ENCODE results near the gene NCS1.
A peak's percentile ranks its signal among the peaks of the same experiment; 100 is the strongest.

Gene NCS1
- 0.72 to 15.5 reads per million in 2 donors for total RNA-seq

DNA sequence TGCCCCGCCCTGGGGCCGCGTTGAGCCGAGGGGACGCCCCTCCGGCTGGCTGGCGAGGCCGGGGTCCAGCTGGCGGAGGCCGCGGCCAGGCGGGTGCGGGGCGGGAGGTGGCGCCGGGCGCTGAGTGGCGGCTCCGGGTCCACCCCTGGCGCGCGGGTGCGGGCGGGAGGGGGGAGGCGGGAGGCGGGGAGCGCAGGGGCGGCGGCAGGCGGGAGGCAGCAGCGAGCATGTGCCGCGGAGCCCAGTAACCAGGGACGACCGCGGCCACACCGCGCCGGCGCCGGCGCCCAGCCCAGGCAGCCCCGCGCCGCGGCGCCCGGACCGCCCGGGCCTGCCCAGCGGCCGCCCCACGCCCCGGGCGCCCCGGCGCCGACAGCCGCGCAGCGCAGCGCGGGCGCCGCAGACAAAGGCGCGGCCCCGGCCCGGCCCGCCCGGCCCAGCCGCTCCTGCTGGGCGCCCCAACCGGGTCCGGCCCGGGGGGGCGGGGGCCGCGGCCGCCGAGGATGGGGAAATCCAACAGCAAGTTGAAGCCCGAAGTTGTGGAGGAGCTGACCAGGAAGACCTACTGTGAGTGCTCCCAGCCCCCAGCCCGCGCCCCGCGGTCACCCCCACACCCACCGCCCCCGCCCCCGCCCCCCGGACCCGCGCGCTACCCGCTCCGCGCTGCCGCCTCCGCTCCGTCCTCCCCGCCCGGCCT is at the start of gene NCS1:
Gene NCS1, plus strand, starts transcription at position 244 of the 697 bp plus-strand sequence. Its CDS starts 260 bp downstream, at position 504.
- peak; percentile 26 for DNase-seq

DNA sequence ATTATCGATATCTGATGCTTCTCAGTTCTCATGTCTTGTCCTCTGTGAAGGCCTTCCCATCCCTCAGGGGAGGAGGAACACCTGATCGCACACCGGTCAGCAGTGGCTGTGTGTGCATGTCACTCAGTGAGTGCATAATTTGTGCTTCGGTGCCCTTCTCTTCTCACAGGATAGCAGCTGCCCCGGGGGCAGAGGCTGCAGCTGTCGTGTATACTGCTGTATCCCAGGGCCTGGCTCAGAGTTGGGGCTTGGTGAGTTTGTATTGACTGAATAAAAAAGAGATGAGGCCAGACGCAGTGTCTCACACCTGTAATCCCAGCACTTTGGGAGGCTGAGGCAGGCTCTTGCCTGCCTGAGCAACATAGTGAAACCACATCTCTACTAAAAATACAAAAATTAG is 49.7 kb upstream of the NCS1 start:
- DNase-seq = no peak

DNA sequence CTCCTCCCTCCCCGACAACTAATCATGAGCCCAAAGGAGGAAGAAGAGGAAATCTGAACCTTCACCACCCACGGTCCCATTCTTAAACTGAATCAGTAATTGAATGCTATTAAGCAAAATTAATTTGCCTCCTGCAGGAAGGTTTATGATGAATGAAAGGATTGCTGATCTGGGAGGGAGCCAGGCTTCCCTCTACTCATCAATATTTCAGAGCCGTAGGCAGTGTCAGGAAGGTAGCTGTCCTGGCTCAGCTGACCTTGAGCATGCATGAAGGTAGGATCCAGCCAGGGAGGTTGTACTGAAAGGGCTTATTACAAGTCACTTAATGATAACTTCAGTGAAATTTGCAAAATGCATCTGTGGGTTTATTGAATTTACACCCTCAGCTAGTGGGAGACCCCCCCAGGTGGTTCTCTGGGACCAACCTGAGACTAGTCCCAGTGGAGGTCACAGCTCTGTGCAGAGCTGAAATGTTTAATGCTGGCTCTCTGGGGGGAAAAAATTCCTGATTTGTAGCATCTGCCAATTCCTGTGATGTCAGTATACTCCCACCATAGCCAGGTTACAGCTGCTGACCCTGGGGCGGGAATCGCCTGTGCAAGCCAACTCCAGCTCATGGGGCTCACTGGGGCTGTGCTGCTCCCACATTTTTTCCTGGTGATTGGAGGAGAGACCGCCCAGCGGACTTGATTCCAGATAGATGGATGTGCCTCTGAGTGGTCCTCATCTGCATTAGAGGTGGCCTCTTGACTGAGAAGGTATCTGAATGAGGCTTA is 47.9 kb upstream of the NCS1 start:
- DNase-seq = no peak

DNA sequence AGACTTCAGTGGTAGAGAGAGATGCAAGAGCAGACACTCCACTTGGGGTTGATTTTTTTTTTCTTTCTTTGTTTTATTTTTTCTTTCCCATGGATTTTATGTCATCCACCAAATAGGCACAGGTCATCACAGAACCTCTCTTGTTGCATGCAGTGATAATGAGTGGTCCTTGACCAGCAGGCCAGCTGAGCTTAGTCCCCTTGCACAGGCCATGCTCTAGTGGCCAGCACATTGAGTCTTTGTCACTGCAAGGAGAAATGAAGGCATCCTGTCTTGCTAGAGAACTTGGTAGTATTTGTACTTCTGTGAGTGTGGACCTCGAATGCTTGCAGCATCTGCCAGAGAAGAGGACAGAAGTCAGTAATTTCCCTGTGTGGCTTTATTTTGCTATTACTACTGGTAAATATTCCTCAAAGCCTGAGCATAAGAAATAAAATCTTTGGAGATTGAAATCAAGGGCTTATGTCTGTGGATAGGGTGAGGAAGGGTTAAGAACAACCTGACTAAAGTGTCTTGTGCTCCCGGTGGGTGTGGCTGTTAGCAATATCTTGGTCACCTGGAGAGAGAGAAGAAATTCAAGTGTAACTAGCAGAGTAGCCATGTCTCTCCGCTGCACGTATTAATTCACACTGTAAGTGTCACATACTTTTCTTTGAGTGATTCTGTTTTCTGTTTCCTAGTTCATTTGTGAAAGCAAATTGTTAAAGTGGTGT is 45.3 kb upstream of the NCS1 start:
- DNase-seq = no peak

DNA sequence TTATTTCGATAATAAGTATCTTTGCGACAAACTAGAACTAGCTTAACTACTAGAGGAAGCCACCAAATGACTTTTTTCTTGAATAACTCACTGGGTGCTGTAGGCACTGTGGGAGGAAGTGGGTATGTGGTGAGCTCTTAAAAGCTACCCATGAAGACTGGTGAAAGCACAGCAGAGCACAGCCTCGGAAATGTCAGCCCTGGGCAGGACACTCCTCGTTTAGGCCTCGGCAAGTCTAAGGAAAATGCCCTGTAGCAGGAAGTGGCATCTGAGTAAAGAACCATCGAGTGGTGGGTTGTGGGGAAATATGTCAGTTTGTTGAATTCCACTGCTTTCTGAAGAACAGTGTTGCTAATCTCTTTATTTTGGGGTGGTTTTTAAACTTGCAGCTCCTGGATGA is 44.0 kb upstream of the NCS1 start:
- peak; percentile 62 for DNase-seq

DNA sequence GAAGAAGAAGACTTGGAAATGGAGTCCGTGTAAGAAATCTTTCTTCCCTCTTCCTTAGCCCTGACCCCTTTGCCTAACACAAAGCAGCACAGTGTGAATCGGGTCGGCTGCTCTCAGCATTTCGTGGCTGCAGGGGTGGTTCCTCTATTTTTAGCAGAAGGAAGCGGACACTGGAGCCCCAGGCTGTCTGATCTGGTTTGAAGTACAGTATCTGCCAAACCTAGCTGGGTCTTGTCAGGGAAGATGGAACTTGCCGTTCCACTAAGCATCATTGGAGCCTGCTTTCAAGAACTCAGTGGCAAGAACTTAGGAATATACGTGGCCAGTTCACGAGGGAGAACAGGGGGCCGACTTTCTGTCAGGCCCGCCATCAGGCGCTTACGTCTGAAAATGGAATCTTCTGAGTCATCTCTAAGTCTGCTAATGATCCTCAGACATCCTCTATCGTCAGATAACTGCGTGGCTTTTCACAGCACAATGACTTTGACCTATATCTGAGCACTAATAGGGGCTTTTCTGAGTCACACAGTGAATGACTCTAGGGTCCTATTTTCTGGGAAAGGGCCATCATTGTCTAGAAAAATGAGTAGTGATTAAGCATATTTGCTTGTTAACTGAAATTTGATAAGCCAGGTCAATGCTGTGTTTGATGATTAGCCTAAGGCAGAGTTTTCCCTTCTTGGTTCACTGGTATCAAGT is 43.3 kb upstream of the NCS1 start:
- peak; percentile 43 for DNase-seq

DNA sequence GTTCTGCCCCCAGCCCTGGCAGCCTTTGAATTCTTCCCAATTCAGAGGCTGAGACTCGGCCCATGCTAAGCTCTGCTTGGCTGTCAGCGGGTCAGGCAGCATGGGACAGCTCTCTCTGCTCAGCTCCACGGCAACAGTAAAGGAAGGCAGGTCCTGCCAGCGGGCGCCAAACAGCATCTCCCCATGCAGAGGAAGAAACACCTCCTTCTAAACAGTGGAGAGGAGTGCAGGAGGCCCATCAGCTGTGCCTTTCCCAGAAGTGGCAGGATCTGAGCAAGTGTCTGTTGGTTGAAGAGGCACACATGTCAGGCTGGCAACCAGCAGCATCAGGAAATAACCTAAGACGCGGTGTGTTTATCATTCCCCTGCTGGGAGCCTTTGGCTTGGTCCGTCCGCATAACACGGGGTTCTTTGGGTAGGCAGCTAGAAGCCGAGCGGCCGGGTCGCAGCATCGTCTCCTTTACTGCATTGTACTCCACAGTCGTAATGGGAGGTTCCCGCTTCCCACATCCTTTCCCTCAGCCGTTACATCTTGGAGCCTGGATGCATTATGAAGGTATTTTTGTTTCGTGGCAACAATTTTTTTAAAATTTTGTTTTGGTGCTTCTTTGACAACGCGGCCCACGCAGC is 42.7 kb upstream of the NCS1 start:
- DNase-seq = peak; percentile 16

DNA sequence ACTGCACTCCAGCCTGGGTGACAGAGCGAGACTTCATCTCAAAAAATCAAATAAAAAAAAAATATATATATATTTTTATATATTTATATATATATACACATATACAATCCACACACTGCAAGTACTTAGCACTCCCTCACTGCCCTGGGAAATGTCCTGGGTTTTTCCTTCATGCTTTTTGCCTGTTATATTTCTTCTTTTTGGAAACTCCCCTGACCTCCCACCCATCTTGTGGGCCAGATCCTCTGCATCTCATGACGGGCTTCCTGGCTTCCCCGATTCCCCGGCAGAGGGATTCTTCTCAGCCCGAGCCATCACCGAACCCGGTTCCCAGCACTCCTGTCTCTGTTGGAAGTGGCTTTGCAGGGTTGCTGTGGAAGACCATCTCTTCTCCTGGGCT is 39.5 kb upstream of the NCS1 start:
- no peak for DNase-seq

DNA sequence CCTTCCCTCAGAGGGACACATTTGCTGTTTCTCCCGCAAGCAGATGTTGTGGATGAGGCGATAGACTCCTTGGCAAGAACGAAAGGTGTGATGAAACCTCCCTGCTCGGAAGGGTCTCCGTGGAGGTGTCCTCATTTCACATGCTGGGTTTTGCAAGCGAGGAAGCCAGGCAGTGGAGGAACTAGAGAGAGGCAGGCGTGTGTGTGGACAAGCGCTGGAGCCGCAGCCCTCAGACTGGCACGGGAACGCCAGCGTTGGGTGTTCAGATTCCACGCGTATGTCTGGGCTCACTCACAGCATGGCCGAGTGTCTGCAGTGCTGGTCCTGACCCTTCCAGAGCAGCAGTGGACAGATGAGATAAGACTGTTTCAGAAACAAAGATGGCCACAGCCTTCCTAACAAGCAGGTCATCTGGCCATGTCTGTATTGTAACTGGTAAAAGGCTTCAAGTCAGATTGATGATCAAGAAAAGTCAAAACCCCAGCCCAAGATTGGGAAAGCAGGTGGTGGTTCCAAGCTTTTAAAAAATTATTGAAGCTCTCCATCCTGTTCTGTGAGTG is 35.0 kb upstream of the NCS1 start:
- no peak for DNase-seq

DNA sequence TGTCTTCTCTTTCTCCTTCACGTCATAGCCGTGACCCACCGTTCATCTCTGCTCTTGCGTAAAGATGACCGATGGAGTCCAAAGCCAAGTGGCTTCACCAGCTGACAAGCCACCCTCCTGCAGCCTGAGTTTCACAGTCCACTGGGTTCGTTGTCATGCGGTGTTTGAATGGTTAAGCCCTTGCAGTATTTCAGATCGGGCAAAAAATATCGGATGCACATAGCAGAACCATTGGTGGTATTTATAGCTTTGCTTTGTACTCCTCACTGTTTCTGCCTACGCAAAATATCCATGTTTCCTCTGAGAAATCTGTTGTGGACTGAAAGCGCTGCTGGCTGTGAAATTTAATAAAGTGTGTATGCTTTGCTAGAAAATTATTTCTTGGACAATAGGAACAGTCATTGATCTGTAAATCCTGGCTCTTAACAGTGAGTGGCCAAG is 34.5 kb upstream of the NCS1 start:
- no peak for DNase-seq

DNA sequence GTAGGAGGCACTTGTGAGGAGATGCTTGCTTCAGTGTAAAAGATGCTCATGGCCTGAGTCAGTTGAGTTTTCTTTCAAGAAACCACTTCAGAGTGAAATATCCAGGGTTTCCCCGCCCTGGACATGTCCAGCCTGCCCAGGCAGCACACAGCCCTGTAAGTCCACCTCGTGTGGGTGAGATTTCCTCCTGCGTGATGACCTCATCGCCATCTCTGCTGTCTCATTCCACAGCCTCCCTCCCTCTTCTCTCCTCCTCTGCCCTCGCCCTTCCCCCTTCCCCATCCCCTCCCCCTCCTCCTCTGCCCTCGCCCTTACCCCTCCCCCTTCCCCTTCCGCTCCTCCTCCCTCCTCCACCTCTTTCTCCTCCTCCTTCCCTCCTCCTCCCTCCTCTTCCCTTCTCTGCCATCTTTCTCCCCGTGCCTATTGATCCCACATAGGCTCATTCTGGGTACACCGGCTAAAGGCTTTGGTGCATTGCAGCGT is 34.0 kb upstream of the NCS1 start:
- no peak for DNase-seq

DNA sequence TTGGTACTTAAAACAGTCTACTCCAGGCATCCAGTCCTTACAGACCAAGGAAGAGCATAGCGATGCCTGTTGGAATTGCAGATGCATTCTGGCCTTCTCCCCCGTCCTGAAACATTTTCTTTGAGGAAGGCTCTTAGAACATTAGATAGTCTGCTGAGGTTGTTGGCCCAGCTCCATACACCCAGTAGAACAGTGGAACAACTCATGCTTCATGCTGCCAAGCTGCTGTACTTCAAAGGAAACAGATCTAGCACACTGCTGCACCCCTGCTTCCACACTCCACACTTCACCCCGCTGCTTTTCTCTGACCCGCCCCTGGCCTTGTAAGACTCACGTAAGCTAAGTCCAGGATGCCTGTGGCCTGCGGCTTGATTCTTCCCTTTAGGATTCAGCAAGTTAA is 33.4 kb upstream of the NCS1 start:
- no peak for DNase-seq

DNA sequence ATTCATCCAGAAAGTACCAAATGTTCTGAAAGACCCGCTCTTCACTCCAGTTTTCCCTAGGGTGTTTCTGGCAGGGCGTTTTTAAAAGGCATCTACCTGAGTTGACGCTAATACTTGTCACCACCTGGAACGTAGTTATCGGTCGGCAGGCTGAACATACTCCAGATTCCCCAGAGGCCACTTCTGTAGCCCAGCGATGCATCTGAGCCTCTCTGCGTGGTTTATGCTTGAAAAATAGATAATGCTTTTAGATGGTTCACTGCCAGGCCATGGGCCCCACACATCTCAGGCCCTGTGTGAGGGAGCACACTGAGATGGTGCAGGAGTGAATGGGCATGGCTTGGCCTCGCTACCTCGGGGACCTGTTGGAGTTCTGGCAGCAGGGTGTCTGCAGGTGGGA is 33.0 kb upstream of the NCS1 start:
- no peak for DNase-seq

DNA sequence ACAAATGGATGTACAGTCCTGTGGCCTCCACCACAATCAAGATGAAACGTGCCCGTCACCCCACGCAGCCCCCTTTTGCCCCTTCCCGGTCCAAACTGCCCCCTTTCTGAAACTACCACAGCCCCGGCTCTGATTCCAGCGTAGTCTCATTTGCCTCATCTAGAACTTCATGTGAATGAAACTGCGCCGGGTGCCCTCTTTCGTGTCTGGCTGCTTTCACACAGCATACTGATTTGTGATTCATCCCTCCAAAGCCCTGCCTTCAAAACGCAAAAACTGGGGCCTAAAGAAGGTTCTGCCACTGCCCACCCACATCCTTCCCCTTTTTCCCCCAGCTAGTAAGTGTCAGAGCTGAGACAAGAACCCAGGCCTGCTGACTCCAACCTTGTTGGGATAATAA is 31.5 kb upstream of the NCS1 start:
- no peak for DNase-seq

DNA sequence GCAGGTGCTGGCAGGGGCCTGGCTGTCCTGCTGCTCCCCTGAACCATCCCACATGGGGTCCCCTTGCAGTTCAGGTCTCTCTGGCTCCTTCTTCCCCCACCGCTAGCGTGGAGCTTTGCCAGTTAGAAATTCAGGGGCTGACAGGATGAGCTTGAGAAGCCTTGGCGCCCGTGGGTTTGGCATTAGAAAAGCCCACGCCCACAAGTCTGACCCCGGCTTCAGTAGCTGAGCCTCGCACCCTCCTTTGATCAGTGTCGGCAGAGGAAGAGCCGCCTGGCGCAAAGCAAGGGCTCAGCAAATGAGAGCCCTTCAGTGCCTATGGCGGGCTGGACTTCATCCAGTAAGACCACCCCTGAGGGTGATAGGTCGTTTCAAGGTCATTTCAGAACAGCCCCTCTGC is 30.1 kb upstream of the NCS1 start:
- DNase-seq = no peak

DNA sequence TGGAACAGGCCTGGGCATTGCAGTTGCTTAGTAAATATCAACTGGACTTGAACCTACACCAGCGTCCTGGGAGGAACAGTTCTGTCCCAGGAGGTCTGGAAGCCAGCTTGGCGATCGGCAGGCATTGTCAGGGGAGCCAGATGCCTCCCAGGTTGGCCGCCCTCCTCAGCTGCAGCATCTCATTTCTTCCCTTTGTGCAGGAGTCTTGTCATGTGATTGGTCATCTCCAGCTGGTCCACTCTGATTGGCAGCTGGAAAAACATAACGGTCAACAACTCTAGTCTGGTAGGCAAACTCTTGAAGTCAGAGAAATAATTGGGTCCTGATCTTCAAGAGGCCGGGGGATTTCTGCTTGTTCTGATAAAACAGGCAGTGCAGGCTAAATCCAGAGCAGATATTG is 29.6 kb upstream of the NCS1 start:
- no peak for DNase-seq

DNA sequence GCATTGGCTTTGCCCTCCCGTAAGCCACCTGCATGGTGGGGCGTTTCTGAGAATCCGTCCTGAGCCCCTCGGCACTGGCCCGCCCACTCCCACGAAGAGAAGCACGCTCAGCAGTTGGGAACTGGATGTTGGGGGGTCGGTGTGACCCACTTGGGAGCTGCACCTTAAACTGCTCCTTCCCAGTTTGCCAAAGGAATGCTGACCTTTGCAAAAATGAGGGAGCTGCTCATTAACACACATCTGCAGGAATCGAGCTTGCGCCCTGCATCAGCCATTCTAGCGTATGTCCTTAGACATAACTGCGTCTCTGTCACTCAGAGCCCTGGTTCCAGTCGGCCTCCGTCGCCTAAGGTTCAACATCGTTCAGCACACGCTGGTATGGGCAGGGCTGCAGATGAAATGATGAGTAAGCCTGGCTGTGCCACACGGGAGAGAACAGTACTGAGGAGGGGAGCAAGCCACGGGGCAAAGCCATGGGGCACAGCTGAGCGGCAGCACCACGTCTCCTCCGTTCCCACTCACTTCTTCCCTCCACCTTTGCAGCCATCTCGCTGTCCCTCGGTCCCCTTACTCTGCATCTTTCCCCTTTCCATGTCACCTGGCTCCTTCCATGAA is 28.8 kb upstream of the NCS1 start:
- no peak for DNase-seq

DNA sequence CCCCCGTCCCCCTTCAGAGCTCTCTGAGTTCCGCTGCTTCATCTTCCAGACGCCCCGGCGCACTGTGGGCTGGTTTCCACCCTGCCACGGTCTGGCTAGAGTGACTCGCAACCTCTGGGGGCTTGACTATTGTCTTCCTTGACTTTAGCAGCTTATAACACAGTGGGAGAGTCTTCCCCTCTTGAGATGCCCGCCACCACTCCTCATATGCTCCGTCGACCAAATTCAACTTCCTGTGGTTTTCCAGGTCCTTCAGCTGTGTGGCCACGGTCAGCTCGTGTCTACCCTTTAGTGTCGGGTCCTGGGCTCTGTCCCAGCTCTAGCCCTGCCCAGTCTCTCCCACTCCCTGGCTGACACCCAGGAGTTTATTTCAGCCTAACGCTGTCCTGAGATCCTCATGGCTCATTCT is 28.2 kb upstream of the NCS1 start:
- no peak for DNase-seq

DNA sequence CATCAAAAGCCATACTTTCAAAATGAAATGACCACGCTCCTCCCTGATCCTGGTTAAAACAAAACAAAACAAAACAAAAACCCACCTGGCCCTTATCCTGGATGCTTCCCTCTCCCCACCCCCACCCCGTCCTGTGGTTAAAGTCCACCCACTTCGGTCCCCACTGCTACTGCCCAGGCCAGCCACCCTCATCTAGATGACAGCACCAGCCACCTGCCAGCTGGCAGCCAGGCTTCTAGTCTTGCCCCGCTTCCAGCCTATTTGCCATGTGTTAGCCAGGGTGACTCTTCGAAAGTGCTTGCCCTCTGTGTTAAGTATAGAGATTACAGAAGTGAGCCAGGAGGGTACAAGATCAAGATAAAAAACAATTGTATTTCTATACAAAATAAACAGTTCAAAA is 27.5 kb upstream of the NCS1 start:
- DNase-seq = no peak

DNA sequence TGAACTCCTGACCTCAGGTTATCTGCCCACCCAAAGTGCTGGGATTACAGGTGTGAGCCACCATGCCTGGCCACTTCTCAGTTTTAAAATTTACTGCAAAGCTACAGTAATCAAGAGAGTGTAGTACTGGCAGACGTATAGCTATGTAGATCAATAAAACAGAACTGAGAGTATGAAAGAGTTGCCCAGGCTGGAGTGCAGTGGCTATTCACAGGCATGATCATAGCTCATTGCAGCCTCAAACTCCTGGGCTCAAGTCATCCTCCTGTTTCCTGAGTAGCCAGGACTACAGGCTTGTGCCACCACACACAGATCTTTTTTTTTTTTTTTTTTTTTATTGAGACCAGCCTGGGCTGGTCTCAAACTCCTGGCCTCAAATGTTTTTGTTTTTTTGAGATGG is 26.5 kb upstream of the NCS1 start:
- no peak for DNase-seq

DNA sequence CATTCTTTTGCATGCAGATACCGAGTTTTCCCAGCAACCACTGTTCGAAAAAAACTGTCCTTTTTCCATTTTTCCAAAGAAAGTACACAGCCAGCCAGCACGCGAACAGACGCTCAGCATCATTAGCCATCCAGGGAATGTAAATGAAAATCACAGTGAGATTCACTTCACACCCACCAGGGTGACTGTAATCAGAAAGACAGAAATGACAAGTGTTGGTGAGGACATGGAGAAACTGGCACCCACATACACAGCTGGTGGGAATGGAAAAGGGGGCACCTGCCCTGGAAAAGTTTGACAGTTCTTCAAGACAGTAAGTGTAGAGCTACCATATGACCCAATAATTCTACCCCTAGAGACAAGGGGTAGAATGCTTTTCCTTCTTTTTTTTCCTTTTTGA is 25.0 kb upstream of the NCS1 start:
- no peak for DNase-seq

DNA sequence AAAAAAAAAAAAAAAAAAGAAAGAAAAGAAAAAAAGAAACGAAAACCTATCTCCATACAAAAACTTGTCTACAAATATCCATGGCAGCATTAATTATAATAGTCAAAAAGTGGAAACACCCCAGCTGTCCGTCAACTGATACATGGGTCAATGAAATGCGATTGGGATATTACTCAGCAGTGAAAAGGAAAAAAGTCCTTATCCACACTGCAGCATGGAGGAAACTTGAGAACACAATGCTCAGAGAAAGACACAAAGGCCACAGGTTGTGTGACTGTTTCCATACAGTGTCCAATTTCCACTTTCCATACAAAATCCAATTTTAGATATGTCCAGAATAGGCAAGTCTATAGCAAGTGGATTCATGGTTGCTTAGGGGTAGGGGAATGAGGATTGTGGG is 24.3 kb upstream of the NCS1 start:
- no peak for DNase-seq

All from T-helper 9 cell (primary cell).